Measurements from ENCODE around the gene SACS.

SACS gene

GRCh38 chr13:23394821-23395220 lies 38.7 kb downstream of the SACS start:
- no peak overlapping the region for H3K27ac ChIP-seq (ENCODE audit: low read depth, low read length, poor library complexity, severe bottlenecking)
- H3K27me3 ChIP-seq (ENCODE audit: insufficient read depth, low read length) = no peaks in the 10 kb centered on the region
- no peaks in the 10 kb centered on the region for H3K36me3 ChIP-seq (ENCODE audit: insufficient read depth, low read length)
- no peaks in the 10 kb centered on the region for H3K9me2 ChIP-seq (ENCODE audit: low read depth, low read length)
- H4K20me1 ChIP-seq (ENCODE audit: insufficient read depth, low read length) = no peaks in the 10 kb centered on the region
- no peak overlapping the region for H2AFZ ChIP-seq (ENCODE audit: low read length)
- H3K4me1 ChIP-seq (ENCODE audit: insufficient read depth, low read length, severe bottlenecking) = no peaks in the 10 kb centered on the region
- H3F3A ChIP-seq (ENCODE audit: insufficient read depth, low read length) = no peaks in the 10 kb centered on the region
- TF ChIP-seq CTCF (IDR thresholded peaks at IDR 0.05; ENCODE audit: low read length) (no peak), EZH2 (IDR thresholded peaks at IDR 0.05; ENCODE audit: borderline replicate concordance, low read length) (no peak)
- no peak overlapping the region for H3K4me2 ChIP-seq (ENCODE audit: low read length)
- H3K4me3 ChIP-seq (ENCODE audit: low read depth, low read length, poor library complexity, severe bottlenecking) = no peak overlapping the region
- H3K79me2 ChIP-seq (ENCODE audit: insufficient read depth, low read length) = no peaks in the 10 kb centered on the region
- no peak overlapping the region for H3K9ac ChIP-seq (ENCODE audit: low read length)
- H3K9me3 ChIP-seq (ENCODE audit: low read length) = no peaks in the 10 kb centered on the region

DNA sequence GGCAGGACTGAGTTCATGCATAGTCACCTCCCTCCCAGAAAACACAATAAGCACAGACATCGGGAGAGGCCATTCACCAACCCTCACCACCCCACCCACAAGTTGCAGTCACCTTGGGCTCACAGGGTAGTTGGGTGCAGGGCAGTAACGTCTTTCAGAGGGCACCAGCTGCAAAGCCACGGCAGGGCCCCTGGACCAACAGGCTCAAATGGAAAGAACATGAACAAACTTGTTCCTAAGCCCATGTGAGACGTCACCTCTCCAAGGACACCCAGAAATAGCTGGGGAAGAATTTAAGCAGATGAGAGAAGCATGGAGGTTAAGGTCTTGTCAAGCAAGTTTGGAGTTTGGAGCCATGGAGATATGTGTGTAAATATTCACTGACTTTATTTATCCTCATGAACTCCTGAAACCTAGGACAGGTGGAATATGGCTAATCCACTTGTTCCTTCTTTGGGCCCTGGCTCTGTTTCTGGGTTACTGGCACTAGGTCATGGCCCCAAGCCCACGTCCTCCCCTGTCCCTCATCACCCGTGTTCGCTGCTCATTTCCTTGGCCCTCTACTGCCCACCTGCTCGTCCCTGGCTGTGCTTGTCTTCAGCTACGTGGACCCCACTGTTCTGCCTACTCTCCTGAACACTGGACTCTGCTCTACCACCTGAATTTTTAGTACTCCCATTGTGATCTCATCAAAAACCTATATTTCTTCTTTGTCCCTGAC lies 40.4 kb downstream of the SACS start:
- H3K79me2 ChIP-seq (ENCODE audit: insufficient read depth, low read length) = no peaks in the 10 kb centered on the region
- H3K9ac ChIP-seq (ENCODE audit: low read length) = no peak overlapping the region
- no peak overlapping the region for H3K4me2 ChIP-seq (ENCODE audit: low read length)
- no peaks in the 10 kb centered on the region for H3F3A ChIP-seq (ENCODE audit: insufficient read depth, low read length)
- no peaks in the 10 kb centered on the region for H3K9me2 ChIP-seq (ENCODE audit: low read depth, low read length)
- H3K27ac ChIP-seq (ENCODE audit: low read depth, low read length, poor library complexity, severe bottlenecking) = no peak overlapping the region
- H3K4me1 ChIP-seq (ENCODE audit: insufficient read depth, low read length, severe bottlenecking) = no peaks in the 10 kb centered on the region
- H3K27me3 ChIP-seq (ENCODE audit: insufficient read depth, low read length) = no peaks in the 10 kb centered on the region
- no peak overlapping the region for H3K4me3 ChIP-seq (ENCODE audit: low read depth, low read length, poor library complexity, severe bottlenecking)
- TF ChIP-seq CTCF (IDR thresholded peaks at IDR 0.05; ENCODE audit: low read length) (no peak), EZH2 (IDR thresholded peaks at IDR 0.05; ENCODE audit: borderline replicate concordance, low read length) (no peak)
- H2AFZ ChIP-seq (ENCODE audit: low read length) = no peak overlapping the region
- no peaks in the 10 kb centered on the region for H4K20me1 ChIP-seq (ENCODE audit: insufficient read depth, low read length)
- no peaks in the 10 kb centered on the region for H3K9me3 ChIP-seq (ENCODE audit: low read length)
- no peaks in the 10 kb centered on the region for H3K36me3 ChIP-seq (ENCODE audit: insufficient read depth, low read length)

- Histone ChIP-seq H3K36me3 (ENCODE audit: insufficient read depth, low read length) (no peaks in the 10 kb centered on the region), H4K20me1 (ENCODE audit: insufficient read depth, low read length) (no peaks in the 10 kb centered on the region), H3K27me3 (ENCODE audit: insufficient read depth, low read length) (no peaks in the 10 kb centered on the region), H3F3A (ENCODE audit: insufficient read depth, low read length) (no peaks in the 10 kb centered on the region), H3K9me3 (ENCODE audit: low read length) (no peaks in the 10 kb centered on the region), H3K4me1 (ENCODE audit: insufficient read depth, low read length, severe bottlenecking) (no peaks in the 10 kb centered on the region), H3K79me2 (ENCODE audit: insufficient read depth, low read length) (no peaks in the 10 kb centered on the region), H3K4me3 (ENCODE audit: low read depth, low read length, poor library complexity, severe bottlenecking) (no peak overlapping the region), H3K9ac (ENCODE audit: low read length) (no peak overlapping the region), H2AFZ (ENCODE audit: low read length) (no peak overlapping the region), H3K9me2 (ENCODE audit: low read depth, low read length) (no peaks in the 10 kb centered on the region), H3K27ac (ENCODE audit: low read depth, low read length, poor library complexity, severe bottlenecking) (no peak overlapping the region), H3K4me2 (ENCODE audit: low read length) (no peak overlapping the region)
- TF ChIP-seq CTCF (IDR thresholded peaks at IDR 0.05; ENCODE audit: low read length) = no peak
- no peak for TF ChIP-seq EZH2 (IDR thresholded peaks at IDR 0.05; ENCODE audit: borderline replicate concordance, low read length)
Measured at GRCh38 chr13:23392313-23392712, 41.2 kb downstream of the SACS start.

All from OCI-LY1 (cell line).